ENCODE results near the gene SRA1. TPM values are rescaled to one million over a fixed set of nuclear protein-coding genes. Genes with fewer than 3 reads are reported as not detected.

The SRA1 gene
- total and polyA plus RNA-seq, 7 donors, result 17.8 to 48.3 (median 30.5) TPM

DNA sequence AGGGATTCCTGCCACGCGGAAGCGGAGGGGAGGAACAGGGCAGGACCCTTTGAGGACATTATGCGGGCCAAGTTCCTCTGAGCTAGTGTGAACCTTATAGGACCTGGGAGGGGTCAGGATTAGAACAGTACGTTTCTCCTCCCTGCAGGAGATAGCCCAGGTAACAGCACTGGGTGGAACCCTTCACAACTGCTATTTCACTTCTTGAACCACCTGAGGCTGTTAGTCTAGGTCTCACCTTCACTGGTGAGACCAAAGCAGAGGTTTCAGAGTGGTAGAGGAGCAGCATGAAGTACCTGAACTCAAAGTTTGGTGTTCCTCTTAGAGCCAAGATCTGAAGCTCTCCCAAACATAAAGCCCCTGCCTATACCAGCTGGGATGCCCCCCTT is 9.0 kb downstream of the SRA1 start:
- intact Hi-C loops (cut with DNase I), result loop anchor here (2.0 to 5.0 kb wide), 3 partner anchors 15 to 146 kb away; partner anchors contain the start of genes ANKHD1, HARS1 and HARS2
- peak overlapping the region; percentile 41 to 58 (median 53) for H3K4me3 ChIP-seq
- H3K27me3 ChIP-seq, result no peaks in the 10 kb centered on the region
- H3K9me3 ChIP-seq, result no peaks in the 10 kb centered on the region
- peaks cover 0 to 50% (median 43%) of the 10 kb centered on the region in 4 donors for H3K4me1 ChIP-seq
- WGBS, 2 donors, result 2 to 10% methylated on average over 5 of the region's 5 CpGs
- peak overlapping the region; percentile 93 to 98 (median 98) for H3K27ac ChIP-seq
- peaks cover 3 to 34% (median 22%) of the 10 kb centered on the region in 4 donors for H3K36me3 ChIP-seq
- TF ChIP-seq POLR2AphosphoS5 (IDR thresholded peaks at IDR 0.05) (peak in 2 of 4 donors; percentile 37 to 60), EP300 (IDR thresholded peaks at IDR 0.05) (peak in 1 of 4 donors; percentile 27), POLR2A (IDR thresholded peaks at IDR 0.05) (peak in 1 of 2 donors; percentile 7)
- TF ChIP-seq, protein P1, sequence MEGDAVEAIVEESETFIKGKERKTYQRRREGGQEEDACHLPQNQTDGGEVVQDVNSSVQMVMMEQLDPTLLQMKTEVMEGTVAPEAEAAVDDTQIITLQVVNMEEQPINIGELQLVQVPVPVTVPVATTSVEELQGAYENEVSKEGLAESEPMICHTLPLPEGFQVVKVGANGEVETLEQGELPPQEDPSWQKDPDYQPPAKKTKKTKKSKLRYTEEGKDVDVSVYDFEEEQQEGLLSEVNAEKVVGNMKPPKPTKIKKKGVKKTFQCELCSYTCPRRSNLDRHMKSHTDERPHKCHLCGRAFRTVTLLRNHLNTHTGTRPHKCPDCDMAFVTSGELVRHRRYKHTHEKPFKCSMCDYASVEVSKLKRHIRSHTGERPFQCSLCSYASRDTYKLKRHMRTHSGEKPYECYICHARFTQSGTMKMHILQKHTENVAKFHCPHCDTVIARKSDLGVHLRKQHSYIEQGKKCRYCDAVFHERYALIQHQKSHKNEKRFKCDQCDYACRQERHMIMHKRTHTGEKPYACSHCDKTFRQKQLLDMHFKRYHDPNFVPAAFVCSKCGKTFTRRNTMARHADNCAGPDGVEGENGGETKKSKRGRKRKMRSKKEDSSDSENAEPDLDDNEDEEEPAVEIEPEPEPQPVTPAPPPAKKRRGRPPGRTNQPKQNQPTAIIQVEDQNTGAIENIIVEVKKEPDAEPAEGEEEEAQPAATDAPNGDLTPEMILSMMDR (IDR thresholded peaks at IDR 0.05), result no peak
- no peak for DNase-seq

DNA sequence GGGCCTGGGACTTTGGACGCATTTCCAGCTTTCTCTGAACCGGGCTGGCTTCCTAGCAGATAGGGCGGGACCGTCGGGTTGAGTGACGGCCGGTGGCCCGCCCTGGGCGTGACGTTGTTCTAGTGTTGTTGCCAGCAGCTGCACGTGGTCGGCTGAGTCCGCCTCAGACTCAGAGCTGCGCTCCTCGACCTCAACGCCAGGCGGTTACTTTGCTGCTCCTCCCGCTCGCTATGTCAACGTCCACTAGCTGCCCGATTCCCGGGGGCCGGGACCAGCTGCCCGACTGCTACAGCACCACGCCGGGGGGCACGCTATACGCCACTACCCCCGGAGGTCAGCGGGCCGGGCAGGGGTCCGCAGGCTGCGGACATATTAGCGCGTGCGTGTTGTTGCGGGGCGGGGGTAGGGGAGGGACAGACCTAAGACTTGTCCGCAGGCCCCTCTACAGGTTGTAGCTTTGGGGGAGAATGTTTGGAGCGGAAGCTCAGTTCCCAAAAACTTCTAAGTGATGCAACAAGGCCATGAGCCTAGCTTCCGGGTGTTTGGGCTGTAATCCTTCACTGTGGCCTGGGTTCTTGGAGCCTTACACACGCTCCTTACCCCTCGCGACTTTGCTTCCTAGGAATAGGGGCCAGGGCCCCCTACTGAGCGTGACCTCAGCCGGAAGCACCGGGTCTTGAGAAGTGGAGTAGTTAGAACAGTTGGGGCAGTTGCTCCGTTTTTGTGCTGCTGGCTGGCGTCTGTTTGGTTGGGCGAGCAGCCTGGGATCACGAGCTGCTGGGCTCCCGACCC is 9.6 kb downstream of the SRA1 start, which contains the start of gene EIF4EBP3:
Gene EIF4EBP3, plus strand, starts transcription at position 155 of the 792 bp plus-strand sequence. Its CDS starts 76 bp downstream, at position 231.
- H3K27ac ChIP-seq, result peak within 1 kb of the TSS; percentile 93 to 98 (median 98)
- peaks cover 3 to 40% (median 23%) of the 10 kb centered on the region in 4 donors for H3K36me3 ChIP-seq
- peak; percentile 58 to 81 for TF ChIP-seq POLR2A (IDR thresholded peaks at IDR 0.05)
- peak in 1 of 4 donors; percentile 52 for TF ChIP-seq EP300 (IDR thresholded peaks at IDR 0.05)
- TF ChIP-seq POLR2AphosphoS5 (IDR thresholded peaks at IDR 0.05), result peak; percentile 93 to 97 (median 94)
- TF ChIP-seq, protein P1 (IDR thresholded peaks at IDR 0.05), result peak; percentile 68 to 92 (median 92)
- H3K4me1 ChIP-seq, result peaks cover 0 to 50% (median 43%) of the 10 kb centered on the region in 4 donors
- DNase-seq, result peak; percentile 99
- H3K9me3 ChIP-seq, result no peaks in the 10 kb centered on the region
- H3K4me3 ChIP-seq, result peak within 1 kb of the TSS; percentile 41 to 58 (median 53)
- 1 to 2% methylated on average over 52 of the region's 52 CpGs for WGBS, 2 donors
- no peaks in the 10 kb centered on the region for H3K27me3 ChIP-seq
- intact Hi-C loops (cut with DNase I), result loop anchor here (1.0 to 5.0 kb wide), 6 partner anchors 15 to 163 kb away; partner anchors contain the start of genes ANKHD1, HARS1, HARS2 and IK

DNA sequence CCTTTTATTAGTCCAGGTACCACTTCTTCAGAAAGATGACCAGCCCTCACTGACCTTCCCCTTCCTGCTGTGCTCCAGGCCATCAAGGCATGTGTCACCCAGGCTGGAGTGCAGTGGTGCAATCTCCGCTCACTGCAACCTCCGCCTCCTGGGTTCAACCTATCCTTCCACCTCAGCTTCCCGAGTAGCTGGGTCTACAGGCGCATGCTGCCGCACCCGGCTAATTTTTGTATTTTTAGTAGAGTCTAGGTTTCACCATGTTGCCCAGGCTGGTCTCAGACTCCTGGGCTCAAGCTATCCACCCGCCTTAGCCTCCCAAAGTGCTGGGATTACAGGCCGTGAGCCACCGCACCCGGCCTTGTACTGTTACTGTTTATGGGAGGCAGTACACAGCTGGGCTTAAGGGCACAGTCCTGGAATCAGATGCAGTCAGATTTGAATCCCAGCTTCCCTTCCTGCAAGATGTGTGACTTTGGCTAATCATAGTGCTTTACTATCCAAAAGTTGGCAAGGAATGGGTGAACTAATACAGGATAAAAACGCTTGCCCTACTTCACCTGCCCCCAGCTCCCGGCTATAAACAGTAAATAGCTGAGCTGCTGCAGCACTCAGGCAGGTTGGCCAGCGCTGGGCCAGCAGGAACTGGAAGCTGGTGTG is 10.3 kb downstream of the SRA1 start:
- 14 to 52% methylated on average over 13 of the region's 13 CpGs for WGBS, 2 donors

DNA sequence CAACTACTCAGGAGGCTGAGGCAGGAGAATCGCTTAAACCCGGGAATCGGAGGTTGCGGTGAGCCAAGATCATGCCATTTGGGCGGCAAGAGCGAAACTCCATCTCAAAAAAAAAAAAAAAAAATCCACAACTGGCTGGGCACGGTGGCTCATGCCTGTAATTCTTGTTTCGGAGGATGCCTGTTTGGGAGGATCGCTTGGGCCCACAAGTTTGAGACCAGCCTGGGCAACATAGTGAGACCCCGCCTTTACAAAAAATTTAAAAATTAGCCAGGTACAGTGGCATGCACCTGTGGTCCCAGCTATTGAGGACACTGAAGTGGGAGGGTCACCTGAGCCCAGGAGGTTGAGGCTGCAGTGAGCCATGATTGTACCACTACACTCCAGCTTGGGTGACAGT is 11.7 kb downstream of the SRA1 start:
- Histone ChIP-seq H3K27me3 (no peaks in the 10 kb centered on the region), H3K4me1 (peaks cover 0 to 43% (median 42%) of the 10 kb centered on the region in 4 donors), H3K27ac (peak overlapping the region in 2 of 4 donors; percentile 93 to 98), H3K36me3 (peaks cover 6 to 46% (median 15%) of the 10 kb centered on the region in 4 donors), H3K4me3 (no peak overlapping the region), H3K9me3 (no peaks in the 10 kb centered on the region)
- WGBS, 2 donors, result 97 to 98% methylated on average over 10 of the region's 10 CpGs
- DNase-seq, result no peak
- TF ChIP-seq EP300 (IDR thresholded peaks at IDR 0.05) (no peak), POLR2AphosphoS5 (IDR thresholded peaks at IDR 0.05) (no peak), POLR2A (IDR thresholded peaks at IDR 0.05) (no peak)
- TF ChIP-seq, protein P1 (IDR thresholded peaks at IDR 0.05), result no peak
- intact Hi-C loops (cut with DNase I), result loop anchor here (2.0 to 5.0 kb wide), 4 partner anchors 93 to 165 kb away; partner anchors contain the start of genes ANKHD1, HARS1, HARS2 and TMCO6

More for the DNA sequence above, 10.3 kb downstream of the SRA1 start:
- intact Hi-C loops (cut with DNase I), result loop anchor here (1.0 to 5.0 kb wide), 5 partner anchors 92 to 164 kb away; partner anchors contain the start of genes ANKHD1, HARS1, HARS2 and IK
- no peaks in the 10 kb centered on the region for H3K9me3 ChIP-seq
- no peaks in the 10 kb centered on the region for H3K27me3 ChIP-seq
- DNase-seq, result no peak
- H3K4me3 ChIP-seq, result peak overlapping the region; percentile 41 to 58 (median 53)
- TF ChIP-seq EP300 (IDR thresholded peaks at IDR 0.05), result no peak
- TF ChIP-seq, protein P1 (IDR thresholded peaks at IDR 0.05), result no peak
- no peak for TF ChIP-seq POLR2A (IDR thresholded peaks at IDR 0.05)
- TF ChIP-seq POLR2AphosphoS5 (IDR thresholded peaks at IDR 0.05), result no peak
- peak overlapping the region; percentile 93 to 98 (median 98) for H3K27ac ChIP-seq
- peaks cover 0 to 50% (median 43%) of the 10 kb centered on the region in 4 donors for H3K4me1 ChIP-seq
- H3K36me3 ChIP-seq, result peaks cover 8 to 46% (median 25%) of the 10 kb centered on the region in 4 donors
